Epithelial cell of esophagus (primary cell): ENCODE data around the gene ZBTB20.

Experiments
- DNase-seq: peaks from one replicate; pipeline ENCODE4 v3.0.0; 2010; ENCODE audit warnings: low read depth
- H3K4me3 ChIP-seq: 2 replicates; pipeline ENCODE4 v1.5.1; 2011; ENCODE audit warnings: mild to moderate bottlenecking, low read length, control low read depth
- TF ChIP-seq, protein P1 (sequence below): IDR thresholded peaks from 2 replicates; pipeline ENCODE4 v1.5.1; 2011; ENCODE audit warnings: low read depth, mild to moderate bottlenecking, low read length, control low read depth, inconsistent platforms; ENCODE audit not compliant: insufficient read depth; ENCODE audit errors: missing control alignments

Gene ZBTB20

DNA sequence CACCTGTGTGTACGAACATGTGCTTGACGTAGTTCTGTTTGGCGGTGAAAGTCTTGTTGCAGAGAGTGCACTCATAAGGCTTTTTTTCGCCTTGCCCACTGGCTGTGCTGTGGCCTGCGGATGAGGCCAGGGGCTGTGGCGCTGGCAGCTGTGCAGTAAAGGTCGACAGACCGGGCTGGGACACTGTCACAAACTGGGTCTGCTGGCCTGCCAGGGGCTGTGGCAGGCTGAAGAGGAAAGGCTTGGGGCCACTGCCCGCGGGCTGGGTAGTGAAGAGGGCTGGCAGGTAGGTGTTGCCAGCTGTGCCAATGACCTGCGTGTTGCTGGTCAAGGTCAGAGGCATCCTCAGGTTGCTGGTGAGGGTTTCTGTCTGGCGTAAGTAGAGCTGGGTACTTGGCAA, 796.8 kb downstream of the ZBTB20 start:
- TF ChIP-seq, protein P1, sequence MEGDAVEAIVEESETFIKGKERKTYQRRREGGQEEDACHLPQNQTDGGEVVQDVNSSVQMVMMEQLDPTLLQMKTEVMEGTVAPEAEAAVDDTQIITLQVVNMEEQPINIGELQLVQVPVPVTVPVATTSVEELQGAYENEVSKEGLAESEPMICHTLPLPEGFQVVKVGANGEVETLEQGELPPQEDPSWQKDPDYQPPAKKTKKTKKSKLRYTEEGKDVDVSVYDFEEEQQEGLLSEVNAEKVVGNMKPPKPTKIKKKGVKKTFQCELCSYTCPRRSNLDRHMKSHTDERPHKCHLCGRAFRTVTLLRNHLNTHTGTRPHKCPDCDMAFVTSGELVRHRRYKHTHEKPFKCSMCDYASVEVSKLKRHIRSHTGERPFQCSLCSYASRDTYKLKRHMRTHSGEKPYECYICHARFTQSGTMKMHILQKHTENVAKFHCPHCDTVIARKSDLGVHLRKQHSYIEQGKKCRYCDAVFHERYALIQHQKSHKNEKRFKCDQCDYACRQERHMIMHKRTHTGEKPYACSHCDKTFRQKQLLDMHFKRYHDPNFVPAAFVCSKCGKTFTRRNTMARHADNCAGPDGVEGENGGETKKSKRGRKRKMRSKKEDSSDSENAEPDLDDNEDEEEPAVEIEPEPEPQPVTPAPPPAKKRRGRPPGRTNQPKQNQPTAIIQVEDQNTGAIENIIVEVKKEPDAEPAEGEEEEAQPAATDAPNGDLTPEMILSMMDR = no peak
- H3K4me3 ChIP-seq = no peak overlapping the region
- no peak for DNase-seq

DNA sequence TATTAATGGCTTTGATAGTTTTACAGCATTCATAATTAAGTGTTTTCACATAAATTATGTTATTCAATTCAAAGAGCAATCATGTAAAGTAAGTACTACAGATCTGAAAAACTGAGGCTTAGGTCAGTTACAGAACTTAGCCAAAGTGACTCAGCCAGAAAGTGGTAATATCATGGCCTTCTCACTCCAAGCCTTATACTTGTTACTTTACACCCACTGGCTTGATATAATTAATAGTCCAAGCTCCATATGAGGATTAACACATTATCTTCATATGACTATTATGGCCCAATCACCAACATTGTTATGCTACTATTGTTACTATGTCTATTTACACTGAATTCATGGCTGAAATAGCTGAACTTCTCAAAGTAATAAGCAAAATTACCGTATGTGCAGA, 802.6 kb downstream of the ZBTB20 start:
- TF ChIP-seq, protein P1 = no peak
- DNase-seq = no peak
- H3K4me3 ChIP-seq = no peak overlapping the region

DNA sequence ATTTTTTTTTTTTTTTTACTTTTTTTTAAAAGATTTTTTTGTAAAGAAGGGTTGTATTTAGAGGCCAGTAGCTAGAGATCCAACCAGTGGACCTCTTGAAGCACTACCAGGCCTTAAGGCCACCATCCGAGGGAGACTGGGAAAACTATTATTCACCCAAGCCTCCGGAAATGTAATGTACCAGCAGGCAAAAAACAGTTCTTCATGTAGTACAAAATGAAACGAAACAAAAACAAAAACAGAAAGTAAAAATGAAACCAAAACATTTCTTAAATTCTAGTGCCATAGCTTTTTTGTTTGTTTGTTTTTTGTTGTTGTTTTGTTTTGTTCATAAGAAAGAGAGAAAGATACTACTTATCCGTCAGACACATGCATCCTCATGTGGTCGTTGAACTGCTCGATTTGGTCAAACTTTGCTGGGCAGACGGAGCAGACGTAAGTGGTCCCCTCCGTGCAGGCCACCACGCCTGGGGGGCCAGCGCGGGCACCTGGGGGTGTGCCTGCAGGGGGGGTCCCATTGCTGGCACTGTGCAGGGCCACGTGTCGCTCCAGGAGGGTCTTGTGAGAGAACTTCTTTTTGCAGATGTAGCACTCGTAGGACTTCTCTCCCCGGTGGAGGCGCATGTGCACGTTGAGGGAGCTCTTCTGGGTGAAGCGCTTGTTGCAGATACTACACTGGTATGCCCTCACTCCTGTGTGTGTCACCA, 808.3 kb downstream of the ZBTB20 start:
- no peak for DNase-seq
- TF ChIP-seq, protein P1 = no peak
- no peak overlapping the region for H3K4me3 ChIP-seq

DNA sequence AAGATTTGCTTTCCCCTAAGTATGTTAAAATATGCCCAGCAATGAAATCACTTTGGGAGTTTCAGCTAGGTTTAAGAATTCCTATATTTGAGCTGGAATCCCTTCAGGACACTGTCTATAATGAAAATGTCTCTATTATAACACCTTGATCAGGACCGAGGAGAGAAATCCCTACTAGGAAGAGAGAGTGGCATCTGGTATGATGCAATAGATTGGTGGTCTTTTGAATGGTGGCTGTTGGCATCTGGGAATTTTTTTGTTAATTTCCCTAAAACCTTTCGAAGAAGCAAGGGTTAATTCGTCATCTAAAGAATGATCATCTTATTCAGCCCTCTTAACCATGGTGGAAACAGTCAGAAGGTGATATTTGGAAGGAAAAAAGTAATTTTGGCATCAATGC, 810.2 kb downstream of the ZBTB20 start:
- DNase-seq = no peak
- H3K4me3 ChIP-seq = no peak overlapping the region
- TF ChIP-seq, protein P1 = no peak

DNA sequence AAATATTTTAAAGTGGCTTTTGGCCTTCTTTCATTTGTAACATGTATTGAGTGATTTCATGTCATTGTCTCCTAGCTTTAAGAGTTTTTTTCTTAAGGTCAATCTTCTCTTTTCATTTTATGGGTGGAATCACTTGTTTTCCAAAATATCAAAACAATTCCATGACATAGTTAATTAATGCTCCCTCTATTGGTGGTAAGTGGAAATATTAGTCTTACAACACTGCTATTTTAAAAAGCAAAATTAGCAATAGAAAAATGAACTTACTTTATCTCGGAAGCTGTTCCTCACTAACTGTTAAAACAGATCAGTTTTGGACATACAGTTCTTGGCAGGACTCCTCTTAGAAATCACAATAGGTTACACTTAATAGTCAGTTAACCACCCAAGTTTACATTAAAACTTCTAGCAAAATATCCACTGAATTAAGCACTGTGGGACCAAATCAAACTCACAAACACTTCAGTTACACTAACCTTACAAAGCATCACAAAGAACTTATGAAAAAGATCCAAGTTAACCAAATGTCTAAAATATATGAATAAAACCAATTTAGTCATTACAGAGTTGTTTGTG, 810.9 kb downstream of the ZBTB20 start:
- TF ChIP-seq, protein P1 = peak; percentile 14
- DNase-seq = no peak

DNA sequence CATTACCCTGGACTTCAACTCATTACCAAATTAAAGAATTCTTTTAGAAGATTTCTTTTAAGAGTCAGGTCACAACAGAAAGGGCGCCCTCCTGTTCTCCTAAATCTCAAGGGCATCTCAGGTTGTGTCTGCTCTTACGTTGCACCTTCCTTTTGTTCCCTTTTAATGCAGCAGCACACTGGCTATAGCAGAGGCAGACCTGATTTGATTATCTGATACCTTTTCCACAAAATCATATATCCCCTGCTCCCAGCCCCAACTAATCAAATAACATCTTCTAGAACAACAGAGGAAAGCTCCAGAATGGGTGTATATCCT, 813.2 kb downstream of the ZBTB20 start:
- no peak overlapping the region for H3K4me3 ChIP-seq
- no peak for DNase-seq
- TF ChIP-seq, protein P1 = no peak

More for the DNA sequence above, 810.9 kb downstream of the ZBTB20 start:
- H3K4me3 ChIP-seq = no peak overlapping the region
